GM21515 (cell line): ENCODE results near the gene CDCP2.
"Not testable (repeated sequence)": the region's sequence is repeated elsewhere in the genome, so short reads cannot be mapped to it uniquely, and the experiment has no call there.

Source experiments
- ATAC-seq: cut with Tn5 transposase; IDR thresholded peaks from one replicate; pipeline ENCODE4 v1.9.1; 2021; ENCODE audit not compliant: unreplicated experiment

CDCP2 gene

DNA sequence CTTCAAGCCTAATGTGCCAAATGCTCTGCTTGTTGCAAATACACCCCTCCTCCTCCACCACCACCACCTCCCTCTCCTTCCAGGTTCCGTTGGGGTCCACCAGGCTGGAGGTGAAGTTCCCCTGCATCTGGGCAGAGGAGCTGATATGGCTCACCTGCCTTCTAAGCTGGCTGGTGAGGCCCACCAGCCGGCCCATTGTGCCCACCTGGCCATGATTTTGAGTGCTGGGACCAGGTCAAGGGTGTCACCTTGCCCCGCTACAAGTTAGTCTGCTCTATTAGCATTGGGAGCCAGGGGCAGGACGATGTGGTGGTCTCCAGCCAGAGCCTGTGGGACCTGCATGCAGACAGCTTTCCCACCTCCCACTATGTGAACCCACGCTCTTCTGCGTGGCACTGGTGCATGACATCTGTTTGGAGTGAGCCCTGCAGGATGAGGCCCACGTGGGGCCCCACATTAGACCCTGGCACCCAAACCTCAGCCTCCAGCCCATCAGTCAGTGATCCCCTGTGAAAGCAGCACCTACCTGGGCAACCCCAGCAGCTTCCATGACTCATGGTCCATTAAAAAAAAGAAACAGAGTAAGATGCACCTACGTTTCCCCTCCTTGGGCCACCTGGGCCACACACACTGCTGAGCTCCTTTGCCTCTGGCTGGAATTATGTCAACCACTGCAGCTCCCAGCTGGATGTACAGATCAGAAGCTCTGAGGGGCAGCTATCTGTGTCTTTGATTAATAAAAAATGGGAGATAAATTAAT, 15.6 kb upstream of the CDCP2 start:
- ATAC-seq = no peak

GRCh38 chr1:54167422-54168139, 14.8 kb upstream of the CDCP2 start:
- no peak for ATAC-seq

- ATAC-seq = not testable (repeated sequence)
Measured at GRCh38 chr1:54166357-54166756, 13.6 kb upstream of the CDCP2 start.

DNA sequence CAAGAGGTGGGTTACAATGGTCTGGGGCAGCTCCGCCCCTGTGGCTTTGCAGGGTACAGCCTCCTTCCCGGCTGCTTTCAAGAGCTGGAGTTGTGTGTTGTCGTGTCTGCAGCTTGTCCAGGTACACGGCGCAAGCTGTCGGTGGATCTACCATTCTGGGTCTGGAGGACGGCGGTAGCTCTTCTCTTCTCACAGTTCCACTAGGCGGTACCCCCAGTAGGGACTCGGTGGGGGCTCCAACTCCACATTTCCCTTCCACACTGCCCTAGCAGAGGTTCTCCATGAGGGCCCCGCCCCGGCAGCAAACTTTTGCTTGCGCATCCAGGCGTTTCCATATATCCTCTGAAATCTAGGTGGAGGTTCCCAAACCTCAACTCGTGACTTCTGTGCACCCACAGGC, 12.3 kb upstream of the CDCP2 start:
- no peak for ATAC-seq

DNA sequence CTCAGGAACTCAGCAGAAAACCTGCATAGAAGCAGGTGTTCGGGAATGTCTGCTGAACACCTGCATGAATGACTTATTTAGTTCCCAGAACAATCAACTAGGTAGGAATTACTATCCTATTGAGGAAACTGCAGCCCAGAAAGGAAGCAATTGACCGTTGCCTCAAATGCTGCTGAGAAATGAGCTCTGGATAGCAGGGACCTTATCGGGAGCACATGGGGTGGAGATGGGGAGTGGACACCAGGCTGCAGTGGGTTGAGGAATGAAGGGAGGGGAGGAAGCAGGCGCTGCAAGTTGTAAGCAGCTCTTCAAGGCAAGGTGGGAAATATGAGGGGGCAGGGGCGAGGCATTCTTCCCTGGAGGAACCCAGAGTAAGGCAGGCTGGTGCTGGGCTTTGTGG, 10.8 kb upstream of the CDCP2 start:
- ATAC-seq = no peak

DNA sequence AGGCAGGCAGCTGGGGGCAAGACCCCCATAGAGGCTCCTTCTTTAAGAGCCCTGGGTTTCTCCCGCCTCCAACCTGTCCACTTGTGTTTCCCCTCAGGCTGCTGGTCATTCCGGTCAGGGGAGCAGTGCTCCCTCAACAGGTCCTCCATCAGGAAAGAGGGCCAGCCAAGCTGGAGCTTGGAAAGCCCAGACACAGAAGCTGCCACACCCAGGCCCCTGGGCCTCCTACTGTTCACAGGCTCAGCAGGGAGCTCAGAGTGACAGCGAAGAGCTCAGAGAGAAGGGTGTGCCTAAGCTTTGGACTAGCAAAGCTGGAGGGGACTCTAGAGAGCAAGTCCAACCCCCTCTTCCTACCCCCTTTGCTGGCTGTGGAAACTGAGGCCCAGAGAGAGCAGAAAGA, 10.3 kb upstream of the CDCP2 start:
- no peak for ATAC-seq

GRCh38 chr1:54161495-54162168, 8.8 kb upstream of the CDCP2 start:
- no peak for ATAC-seq

GRCh38 chr1:54160351-54160750, 7.6 kb upstream of the CDCP2 start:
- ATAC-seq = no peak

DNA sequence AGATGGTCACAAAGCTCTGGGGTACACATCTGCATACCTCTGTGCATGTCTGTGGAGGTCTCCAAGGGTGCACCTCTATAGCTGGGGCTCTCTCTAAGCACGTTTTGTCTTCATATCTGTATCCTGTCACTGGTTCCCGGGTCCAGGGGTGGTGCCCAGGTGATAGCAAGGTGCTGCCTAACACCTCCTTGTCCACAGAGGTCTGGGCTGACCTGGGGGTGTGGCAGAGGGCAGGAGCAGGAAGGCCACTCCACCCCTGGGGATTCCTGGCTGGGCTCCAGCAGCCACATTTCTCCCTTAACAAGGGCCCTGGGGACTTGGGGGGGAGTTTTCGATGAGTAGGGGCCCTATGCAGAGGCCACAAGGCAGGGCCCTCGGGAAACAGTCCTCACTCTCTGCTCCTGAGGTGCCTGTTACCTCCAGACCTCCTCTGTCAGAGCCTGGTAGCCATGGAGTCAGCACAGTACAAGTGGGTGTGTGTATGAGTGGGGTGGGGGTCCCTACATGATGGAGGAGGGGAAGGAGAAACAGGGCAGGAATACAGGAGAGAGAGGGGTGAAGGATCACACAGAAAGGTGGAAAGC, 7.0 kb upstream of the CDCP2 start:
- ATAC-seq = no peak

- ATAC-seq = no peak
Measured at GRCh38 chr1:54158071-54158470, 5.3 kb upstream of the CDCP2 start.

- ATAC-seq = no peak
Measured at GRCh38 chr1:54157401-54157800, 4.6 kb upstream of the CDCP2 start.

DNA sequence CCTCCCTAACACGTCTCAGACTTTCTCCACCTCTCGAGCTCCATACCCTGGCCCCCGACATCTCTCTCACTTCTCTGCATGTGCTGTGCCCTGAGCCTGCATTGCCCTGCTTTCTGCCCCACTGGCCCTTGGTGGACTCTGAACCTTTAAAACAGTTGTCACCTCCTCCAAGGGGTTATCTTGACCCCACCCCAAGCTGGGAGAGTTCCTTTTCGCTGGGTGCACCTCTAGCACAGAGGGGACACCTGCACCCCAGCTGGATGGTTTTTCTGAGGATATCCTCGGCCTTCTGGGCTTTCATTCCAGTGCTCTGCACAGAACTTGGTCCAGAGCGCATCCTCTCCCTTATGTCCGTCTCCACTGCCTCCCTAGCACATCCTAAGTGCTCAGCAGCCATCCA, 4.2 kb upstream of the CDCP2 start:
- no peak for ATAC-seq

GRCh38 chr1:54156201-54156600, 3.4 kb upstream of the CDCP2 start:
- ATAC-seq = no peak

- ATAC-seq = no peak
Measured at GRCh38 chr1:54153535-54154439, 987 bp upstream of the CDCP2 start.

DNA sequence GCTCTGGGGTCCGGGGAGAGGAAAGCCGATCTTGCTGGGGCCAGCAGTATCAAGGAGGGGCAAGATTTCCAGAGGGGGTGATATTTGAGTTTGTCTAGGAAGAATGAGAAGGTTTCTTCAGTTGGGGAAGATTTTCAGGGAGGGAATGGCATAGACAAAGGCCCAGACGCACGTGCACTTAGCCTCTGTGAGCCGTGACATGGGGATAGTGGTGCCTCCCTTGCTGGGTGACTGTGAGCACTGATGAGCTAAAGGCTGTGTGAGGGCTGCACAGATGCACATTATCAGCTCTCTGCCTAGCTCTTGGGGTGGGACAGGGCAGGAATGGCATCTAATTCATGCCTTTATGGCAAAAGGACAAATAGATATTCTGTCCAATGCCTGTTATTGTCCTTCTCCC, 1.8 kb downstream of the CDCP2 start:
- ATAC-seq = no peak

- ATAC-seq = no peak
Measured at GRCh38 chr1:54149734-54150133, 3.1 kb downstream of the CDCP2 start.

GRCh38 chr1:54144366-54144765, 8.4 kb downstream of the CDCP2 start:
- ATAC-seq = no peak

DNA sequence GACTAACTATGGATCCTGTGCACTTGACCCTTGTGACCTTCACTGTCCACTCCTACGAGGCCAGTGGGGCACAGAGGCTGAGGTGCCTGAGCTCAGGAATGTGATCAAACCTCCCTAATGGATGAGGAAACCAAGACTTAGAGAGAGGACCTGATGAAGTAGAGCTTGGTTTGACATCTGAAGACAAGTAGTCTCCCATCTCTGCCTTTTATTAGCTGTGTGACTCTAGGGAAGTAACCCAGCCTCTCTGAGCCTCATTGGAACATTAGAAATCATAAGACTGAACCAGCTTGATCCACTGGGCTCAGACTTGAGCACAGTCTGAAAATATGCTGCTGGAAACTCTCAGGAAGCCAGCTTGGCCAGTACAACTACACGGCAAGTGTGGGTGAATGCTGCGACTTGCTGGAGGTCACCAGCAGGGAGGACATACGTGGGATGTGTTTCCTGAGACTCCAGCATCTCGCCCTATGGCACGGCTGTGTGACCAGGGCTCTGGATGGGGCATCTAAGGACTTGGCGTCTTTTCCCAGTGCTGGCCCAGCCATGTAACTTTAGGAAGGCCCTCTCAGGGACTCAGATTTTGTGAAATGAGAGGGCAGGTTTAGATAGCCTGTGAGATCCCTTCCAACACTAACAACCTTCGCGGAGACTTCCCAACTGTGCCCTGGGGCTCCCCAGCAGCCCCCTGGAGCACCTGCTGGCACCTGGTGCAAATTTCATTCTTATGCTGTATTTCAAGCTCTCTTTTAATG, 10.5 kb downstream of the CDCP2 start:
- no peak for ATAC-seq

GRCh38 chr1:54139711-54140110, 13.1 kb downstream of the CDCP2 start:
- no peak for ATAC-seq

- no peak for ATAC-seq
Measured at GRCh38 chr1:54138994-54139393, 13.8 kb downstream of the CDCP2 start.
